Endothelial cell of umbilical vein (primary cell): ENCODE measurements around the gene APP.

ENCODE experiments used
- EZH2 ChIP-seq: IDR thresholded peaks from 2 replicates; pipeline ENCODE4 v1.6.1; 2012; ENCODE audit warnings: borderline replicate concordance, low read depth, mild to moderate bottlenecking, moderate library complexity, low read length, inconsistent platforms; ENCODE audit not compliant: severe bottlenecking
- FOS ChIP-seq: IDR thresholded peaks from 2 replicates; pipeline ENCODE4 v1.6.1; 2011; ENCODE audit warnings: mild to moderate bottlenecking, low read length, moderate library complexity, borderline replicate concordance; ENCODE audit not compliant: insufficient read depth
- GATA2 ChIP-seq: IDR thresholded peaks from 2 replicates; pipeline ENCODE4 v1.7.0; 2011; ENCODE audit warnings: low read depth, mild to moderate bottlenecking, moderate library complexity, mixed read lengths, low read length; ENCODE audit not compliant: insufficient read length, insufficient read depth
- JUN ChIP-seq: IDR thresholded peaks from 2 replicates; pipeline ENCODE4 v1.6.1; 2011; ENCODE audit warnings: borderline replicate concordance, low read depth; ENCODE audit not compliant: insufficient read length, insufficient read depth
- MYC ChIP-seq: IDR thresholded peaks from one replicate; pipeline ENCODE4 v1.6.1; 2011; ENCODE audit warnings: mild to moderate bottlenecking, low read depth, low read length
- POLR2A ChIP-seq: IDR thresholded peaks from 2 replicates; pipeline ENCODE4 v1.6.1; 2012; ENCODE audit warnings: low read depth, mild to moderate bottlenecking, control low read depth, low read length
- POLR2AphosphoS5 ChIP-seq: IDR thresholded peaks from 2 replicates; pipeline ENCODE4 v1.6.1; 2012; ENCODE audit warnings: low read depth, mild to moderate bottlenecking, control low read depth, low read length, moderate library complexity; ENCODE audit not compliant: insufficient read depth
- TF ChIP-seq, protein P1 (sequence below): IDR thresholded peaks from 2 replicates; pipeline ENCODE4 v1.6.1; 2011; ENCODE audit not compliant: insufficient read depth, insufficient read length
- TF ChIP-seq, protein P2 (sequence below), 2 donors: IDR thresholded peaks; 1 replicate in 1 of 2; 2 replicates in 1 of 2; pipeline ENCODE4 v1.5.1; 2011; ENCODE audit warnings: low read length in 2 of 2, mild to moderate bottlenecking in 2 of 2, moderate library complexity in 2 of 2, control low read depth in 1 of 2, inconsistent platforms in 1 of 2, low read depth in 1 of 2; ENCODE audit not compliant: insufficient read depth in 1 of 2; ENCODE audit errors: extremely low read depth in 1 of 2

DNA sequence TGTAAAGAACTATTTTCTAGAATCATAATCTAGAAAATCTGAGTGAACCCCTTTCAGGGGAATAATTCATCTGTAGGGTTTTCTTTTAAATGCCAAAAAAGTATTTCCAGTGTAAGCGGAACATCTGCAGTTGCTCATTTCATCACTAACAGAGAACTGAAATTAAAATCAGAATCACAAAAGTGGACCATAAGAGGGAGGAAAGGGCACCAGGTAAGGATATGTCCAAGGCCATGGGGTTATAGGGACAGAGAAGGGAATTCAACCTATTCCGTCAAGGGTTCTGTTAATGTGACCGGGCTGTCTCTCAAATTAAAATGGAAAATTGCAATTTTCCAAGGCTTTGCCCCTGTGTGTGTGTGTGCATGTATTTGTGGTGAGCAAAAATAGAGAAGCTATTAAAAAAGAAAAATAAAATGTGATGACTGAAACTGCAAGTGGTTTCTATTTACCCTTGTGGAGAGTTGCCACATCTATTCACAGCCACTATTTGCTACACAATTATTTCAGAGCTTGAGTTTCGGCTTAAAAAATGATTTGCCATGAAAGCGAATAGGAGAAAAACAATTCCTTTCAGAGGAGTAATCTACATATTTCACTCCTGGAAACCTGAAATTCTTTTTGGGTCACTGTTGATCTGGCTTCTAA lies 53.1 kb downstream of the APP start:
- TF ChIP-seq EZH2 (no peak), POLR2A (no peak), JUN (no peak), POLR2AphosphoS5 (no peak), MYC (no peak), GATA2 (no peak), FOS (no peak)
- TF ChIP-seq, protein P1, sequence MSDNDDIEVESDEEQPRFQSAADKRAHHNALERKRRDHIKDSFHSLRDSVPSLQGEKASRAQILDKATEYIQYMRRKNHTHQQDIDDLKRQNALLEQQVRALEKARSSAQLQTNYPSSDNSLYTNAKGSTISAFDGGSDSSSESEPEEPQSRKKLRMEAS, result no peak
- TF ChIP-seq, protein P2, sequence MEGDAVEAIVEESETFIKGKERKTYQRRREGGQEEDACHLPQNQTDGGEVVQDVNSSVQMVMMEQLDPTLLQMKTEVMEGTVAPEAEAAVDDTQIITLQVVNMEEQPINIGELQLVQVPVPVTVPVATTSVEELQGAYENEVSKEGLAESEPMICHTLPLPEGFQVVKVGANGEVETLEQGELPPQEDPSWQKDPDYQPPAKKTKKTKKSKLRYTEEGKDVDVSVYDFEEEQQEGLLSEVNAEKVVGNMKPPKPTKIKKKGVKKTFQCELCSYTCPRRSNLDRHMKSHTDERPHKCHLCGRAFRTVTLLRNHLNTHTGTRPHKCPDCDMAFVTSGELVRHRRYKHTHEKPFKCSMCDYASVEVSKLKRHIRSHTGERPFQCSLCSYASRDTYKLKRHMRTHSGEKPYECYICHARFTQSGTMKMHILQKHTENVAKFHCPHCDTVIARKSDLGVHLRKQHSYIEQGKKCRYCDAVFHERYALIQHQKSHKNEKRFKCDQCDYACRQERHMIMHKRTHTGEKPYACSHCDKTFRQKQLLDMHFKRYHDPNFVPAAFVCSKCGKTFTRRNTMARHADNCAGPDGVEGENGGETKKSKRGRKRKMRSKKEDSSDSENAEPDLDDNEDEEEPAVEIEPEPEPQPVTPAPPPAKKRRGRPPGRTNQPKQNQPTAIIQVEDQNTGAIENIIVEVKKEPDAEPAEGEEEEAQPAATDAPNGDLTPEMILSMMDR (IDR thresholded peaks at IDR 0.05; ENCODE audit: extremely low read depth in 1 of 2, insufficient read depth in 1 of 2, low read depth in 1 of 2, low read length in 2 of 2), result no peak
